PC-3 (cell line): ENCODE measurements around the gene AXL. TPM values are rescaled to one million over a fixed set of nuclear protein-coding genes. Genes with fewer than 3 reads are reported as not detected.

Experiments
- ATAC-seq: fragments of 200-7000 bp; cut with Tn5 transposase; 2 replicates; pipeline ENCODE4 v1.9.1; 2020; ENCODE audit warnings: mild to moderate bottlenecking, moderate library complexity
- BruUV-seq: library from RNA; stranded (reverse); fragments of 400-500 nt; replicated peaks from 2 replicates; lab custom pipeline; 2021; lab: Mats Ljungman, UMichigan
- CTCF ChIA-PET: fragments of 300-600 bp; sonication (Branson Sonifier 250); formaldehyde crosslinking; loops from one replicate; lab custom pipeline; 2022; ENCODE audit warnings: antibody characterized with exemption; lab: Charles Lee
- POLR2A ChIA-PET: fragments of 300-600 bp; sonication (Branson Sonifier 250); formaldehyde crosslinking; loops from one replicate; lab custom pipeline; 2022; ENCODE audit warnings: antibody characterized with exemption; ENCODE audit not compliant: unreplicated experiment; lab: Charles Lee
- DNase-seq: peaks from one replicate; pipeline ENCODE4 v3.0.0-alpha.2; 2015
- H2AFZ ChIP-seq: fragments of 300-600 bp; sonication (generic); 2 replicates; pipeline ENCODE4 v1.6.0; 2016; ENCODE audit warnings: antibody characterized with exemption, low read length
- H3F3A ChIP-seq: fragments of 300-600 bp; sonication (generic); one replicate; pipeline ENCODE4 v1.6.0; 2017; ENCODE audit warnings: antibody characterized with exemption, low read length, control low read depth, mild to moderate bottlenecking; ENCODE audit not compliant: unreplicated experiment
- H3K27ac ChIP-seq: fragments of 300-600 bp; sonication (generic); 2 replicates; pipeline ENCODE4 v1.5.1; 2016; ENCODE audit warnings: mild to moderate bottlenecking, low read length
- H3K27me3 ChIP-seq: fragments of 300-600 bp; sonication (generic); 2 replicates; pipeline ENCODE4 v1.6.1; 2016; ENCODE audit warnings: low read length, mixed read lengths
- H3K36me3 ChIP-seq: fragments of 300-600 bp; sonication (generic); 2 replicates; pipeline ENCODE4 v1.6.1; 2016; ENCODE audit warnings: low read depth, mixed run types, low read length, mixed read lengths
- H3K4me1 ChIP-seq: fragments of 300-600 bp; sonication (generic); 2 replicates; pipeline ENCODE4 v1.5.1; 2016; ENCODE audit warnings: low read length; ENCODE audit not compliant: insufficient read depth
- H3K4me2 ChIP-seq: fragments of 300-600 bp; sonication (generic); 2 replicates; pipeline ENCODE4 v1.6.0; 2016; ENCODE audit warnings: low read length
- H3K4me3 ChIP-seq: fragments of 300-600 bp; sonication (generic); 2 replicates; pipeline ENCODE4 v1.5.1; 2016; ENCODE audit warnings: mild to moderate bottlenecking, low read length, mixed read lengths
- H3K79me2 ChIP-seq: fragments of 300-600 bp; sonication (generic); 2 replicates; pipeline ENCODE4 v1.6.1; 2017; ENCODE audit warnings: low read length, mixed read lengths
- H3K9ac ChIP-seq: fragments of 300-600 bp; sonication (generic); 2 replicates; pipeline ENCODE4 v1.6.0; 2016; ENCODE audit warnings: mild to moderate bottlenecking, low read length
- H3K9me2 ChIP-seq: fragments of 300-600 bp; sonication (generic); replicated peaks from 2 replicates; pipeline ENCODE4 v1.6.1; 2016; ENCODE audit warnings: mixed run types, low read length, mixed read lengths
- H3K9me3 ChIP-seq: fragments of 300-600 bp; sonication (generic); 2 replicates; pipeline ENCODE4 v1.6.1; 2016; ENCODE audit warnings: low read length, mixed read lengths
- H4K20me1 ChIP-seq: fragments of 300-600 bp; sonication (generic); 2 replicates; pipeline ENCODE4 v1.6.1; 2016; ENCODE audit warnings: low read length, mixed read lengths
- EZH2 ChIP-seq: fragments of 300-600 bp; sonication (generic); IDR thresholded peaks from one replicate; pipeline ENCODE4 v1.6.1; 2017; ENCODE audit warnings: antibody characterized with exemption, mild to moderate bottlenecking, low read length; ENCODE audit not compliant: unreplicated experiment
- EZH2phosphoT487 ChIP-seq: fragments of 300-600 bp; sonication (generic); IDR thresholded peaks from 2 replicates; pipeline ENCODE4 v1.6.1; 2018; ENCODE audit warnings: mild to moderate bottlenecking, antibody characterized with exemption, low read length, borderline replicate concordance
- intact Hi-C: fragments of 100-400 bp; cut with micrococcal nuclease; formaldehyde crosslinking; loops from 2 replicates; pipeline ENCODE4 v1.9.0; 2023
- total RNA-seq: library from RNA; depleted of rRNA; stranded (reverse); fragments of >200 nt; gene quantifications from 2 replicates; pipeline ENCODE4 v1.2.3, GENCODE V29; 2014
- TF ChIP-seq, protein P1 (sequence below): fragments of 300-600 bp; sonication (generic); conservative IDR thresholded peaks from 2 replicates; pipeline ENCODE4 v1.5.1; 2017; ENCODE audit warnings: antibody characterized with exemption, low read depth, mild to moderate bottlenecking, low read length

The AXL gene
- total RNA-seq, 1 experiment from 2014 or later, result 172 TPM

DNA sequence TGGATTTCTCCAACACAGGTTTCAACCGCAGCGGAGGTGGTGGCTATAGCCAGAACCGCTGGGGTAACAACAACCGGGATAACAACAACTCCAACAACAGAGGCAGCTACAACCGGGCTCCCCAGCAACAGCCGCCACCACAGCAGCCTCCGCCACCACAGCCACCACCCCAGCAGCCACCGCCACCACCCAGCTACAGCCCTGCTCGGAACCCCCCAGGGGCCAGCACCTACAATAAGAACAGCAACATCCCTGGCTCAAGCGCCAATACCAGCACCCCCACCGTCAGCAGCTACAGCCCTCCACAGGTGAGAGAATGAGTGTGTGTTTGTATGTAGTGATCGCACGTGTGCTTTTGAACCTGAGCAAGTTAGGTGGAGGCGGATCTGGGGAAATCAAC, 84.9 kb downstream of the AXL start:
- Histone ChIP-seq H4K20me1 (no peaks in the 10 kb centered on the region), H3K4me2 (no peak overlapping the region), H3F3A (no peaks in the 10 kb centered on the region), H3K9me2 (no peaks in the 10 kb centered on the region), H3K4me3 (no peak overlapping the region), H3K27ac (no peak overlapping the region), H3K9me3 (no peaks in the 10 kb centered on the region), H3K36me3 (peaks cover 55% of the 10 kb centered on the region), H3K79me2 (no peaks in the 10 kb centered on the region), H2AFZ (no peak overlapping the region), H3K9ac (no peak overlapping the region), H3K4me1 (no peaks in the 10 kb centered on the region), H3K27me3 (no peaks in the 10 kb centered on the region)
- no TSS peak for BruUV-seq
- TF ChIP-seq EZH2phosphoT487 (no peak), EZH2 (no peak)
- TF ChIP-seq, protein P1, sequence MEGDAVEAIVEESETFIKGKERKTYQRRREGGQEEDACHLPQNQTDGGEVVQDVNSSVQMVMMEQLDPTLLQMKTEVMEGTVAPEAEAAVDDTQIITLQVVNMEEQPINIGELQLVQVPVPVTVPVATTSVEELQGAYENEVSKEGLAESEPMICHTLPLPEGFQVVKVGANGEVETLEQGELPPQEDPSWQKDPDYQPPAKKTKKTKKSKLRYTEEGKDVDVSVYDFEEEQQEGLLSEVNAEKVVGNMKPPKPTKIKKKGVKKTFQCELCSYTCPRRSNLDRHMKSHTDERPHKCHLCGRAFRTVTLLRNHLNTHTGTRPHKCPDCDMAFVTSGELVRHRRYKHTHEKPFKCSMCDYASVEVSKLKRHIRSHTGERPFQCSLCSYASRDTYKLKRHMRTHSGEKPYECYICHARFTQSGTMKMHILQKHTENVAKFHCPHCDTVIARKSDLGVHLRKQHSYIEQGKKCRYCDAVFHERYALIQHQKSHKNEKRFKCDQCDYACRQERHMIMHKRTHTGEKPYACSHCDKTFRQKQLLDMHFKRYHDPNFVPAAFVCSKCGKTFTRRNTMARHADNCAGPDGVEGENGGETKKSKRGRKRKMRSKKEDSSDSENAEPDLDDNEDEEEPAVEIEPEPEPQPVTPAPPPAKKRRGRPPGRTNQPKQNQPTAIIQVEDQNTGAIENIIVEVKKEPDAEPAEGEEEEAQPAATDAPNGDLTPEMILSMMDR, result no peak
- CTCF ChIA-PET, result no interaction called here
- intact Hi-C loops, result no loop called here
- ATAC-seq (no peak), DNase-seq (no peak)
- POLR2A ChIA-PET, result no interaction called here

- H3K4me1 ChIP-seq, result peaks cover 5% of the 10 kb centered on the region; the same call in 1 of the 2 replicates
- H3K4me3 ChIP-seq, result no peak overlapping the region
- TF ChIP-seq EZH2 (no peak), EZH2phosphoT487 (no peak)
- TF ChIP-seq, protein P1, result no peak
- no TSS peak for BruUV-seq
- H3K9me2 ChIP-seq, result no peaks in the 10 kb centered on the region
- no peak for ATAC-seq
- H4K20me1 ChIP-seq, result no peaks in the 10 kb centered on the region
- no peaks in the 10 kb centered on the region for H3K9me3 ChIP-seq
- no peak overlapping the region for H3K4me2 ChIP-seq
- DNase-seq, result no peak
- peaks cover 46% of the 10 kb centered on the region for H3K36me3 ChIP-seq
- H3K9ac ChIP-seq, result no peak overlapping the region
- H3K27me3 ChIP-seq, result no peaks in the 10 kb centered on the region
- POLR2A ChIA-PET, result no interaction called here
- H3K27ac ChIP-seq, result no peak overlapping the region
- H3F3A ChIP-seq, result no peaks in the 10 kb centered on the region
- intact Hi-C loops, result no loop called here
- no peak overlapping the region for H2AFZ ChIP-seq
- H3K79me2 ChIP-seq, result no peaks in the 10 kb centered on the region
- CTCF ChIA-PET, result no interaction called here
Measured at GRCh38 chr19:41304706-41305483, 85.9 kb downstream of the AXL start.
